H9 (cell line): Measurements from ENCODE around the gene PRKAG2. TPM values are rescaled to one million over a fixed set of nuclear protein-coding genes. Genes with fewer than 3 reads are reported as not detected.

Experiments
- DNase-seq: peaks from one replicate; pipeline ENCODE4 v3.0.0-alpha.2; 2017
- H2AFZ ChIP-seq: one replicate; pipeline ENCODE4 v1.6.1; 2013; ENCODE audit warnings: mild to moderate bottlenecking, low read length, control low read depth, moderate library complexity
- H2AK5ac ChIP-seq: 2 replicates; pipeline ENCODE4 v1.6.1; 2013; ENCODE audit warnings: low read length, control low read depth, mixed read lengths; ENCODE audit not compliant: insufficient read length
- H2BK120ac ChIP-seq: one replicate; pipeline ENCODE4 v1.6.1; 2013; ENCODE audit warnings: low read depth, mild to moderate bottlenecking, low read length, control low read depth, inconsistent platforms; ENCODE audit not compliant: poor library complexity, severe bottlenecking
- H2BK12ac ChIP-seq: 2 replicates; pipeline ENCODE4 v1.6.1; 2013; ENCODE audit warnings: low read length, control low read depth, mixed read lengths, low read depth; ENCODE audit not compliant: insufficient read length
- H2BK15ac ChIP-seq: 2 replicates; pipeline ENCODE4 v1.6.1; 2013; ENCODE audit warnings: low read depth, low read length, control low read depth
- H2BK20ac ChIP-seq: one replicate; pipeline ENCODE4 v1.6.1; 2013; ENCODE audit warnings: low read depth, mild to moderate bottlenecking, low read length, control low read depth, inconsistent platforms; ENCODE audit not compliant: poor library complexity, severe bottlenecking
- H2BK5ac ChIP-seq: 2 replicates; pipeline ENCODE4 v1.6.1; 2013; ENCODE audit warnings: low read length, control low read depth, mixed read lengths; ENCODE audit not compliant: insufficient read length
- H3K14ac ChIP-seq: 2 replicates; pipeline ENCODE4 v1.6.1; 2013; ENCODE audit warnings: low read length, control low read depth; ENCODE audit not compliant: insufficient read depth
- H3K18ac ChIP-seq: 2 replicates; pipeline ENCODE4 v1.6.1; 2013; ENCODE audit warnings: low read depth, mild to moderate bottlenecking, mixed read lengths, low read length, control low read depth; ENCODE audit not compliant: insufficient read length
- H3K23ac ChIP-seq: 2 replicates; pipeline ENCODE4 v1.6.1; 2013; ENCODE audit warnings: low read length, control low read depth, mixed read lengths, low read depth; ENCODE audit not compliant: insufficient read length
- H3K23me2 ChIP-seq: 2 replicates; pipeline ENCODE4 v1.6.1; 2013; ENCODE audit warnings: low read depth, mild to moderate bottlenecking, mixed read lengths, low read length, control low read depth; ENCODE audit not compliant: insufficient read length, poor library complexity, severe bottlenecking
- H3K27ac ChIP-seq: 2 replicates; pipeline ENCODE4 v1.5.1; 2013; ENCODE audit warnings: low read length, control low read depth, mixed read lengths, low read depth; ENCODE audit not compliant: insufficient read length
- H3K27me3 ChIP-seq: 2 replicates; pipeline ENCODE4 v1.6.1; 2013; ENCODE audit warnings: low read length, control low read depth, inconsistent platforms; ENCODE audit not compliant: insufficient read depth
- H3K4ac ChIP-seq: 2 replicates; pipeline ENCODE4 v1.6.1; 2013; ENCODE audit warnings: low read depth, mild to moderate bottlenecking, control low read depth, inconsistent platforms, low read length, moderate library complexity
- H3K4me1 ChIP-seq: 2 replicates; pipeline ENCODE4 v1.6.1; 2013; ENCODE audit warnings: low read length, control low read depth, inconsistent platforms; ENCODE audit not compliant: insufficient read depth
- H3K4me2 ChIP-seq: 2 replicates; pipeline ENCODE4 v1.6.1; 2013; ENCODE audit warnings: low read length, control low read depth, mixed read lengths; ENCODE audit not compliant: insufficient read length, insufficient read depth
- H3K56ac ChIP-seq: 2 replicates; pipeline ENCODE4 v1.6.1; 2013; ENCODE audit warnings: low read depth, mild to moderate bottlenecking, mixed read lengths, low read length, control low read depth; ENCODE audit not compliant: insufficient read length
- H3K79me1 ChIP-seq: 2 replicates; pipeline ENCODE4 v1.6.1; 2013; ENCODE audit warnings: low read depth, mild to moderate bottlenecking, moderate library complexity, low read length, control low read depth, inconsistent platforms; ENCODE audit not compliant: insufficient read depth, poor library complexity, severe bottlenecking
- H3K79me2 ChIP-seq: 2 replicates; pipeline ENCODE4 v1.6.1; 2013; ENCODE audit warnings: low read length, control low read depth, inconsistent platforms; ENCODE audit not compliant: insufficient read depth
- H3K9ac ChIP-seq: 2 replicates; pipeline ENCODE4 v1.6.1; 2013; ENCODE audit warnings: low read length, control low read depth, mixed read lengths; ENCODE audit not compliant: insufficient read length; ENCODE audit errors: extremely low read depth
- H3K9me3 ChIP-seq: one replicate; pipeline ENCODE4 v1.6.1; 2013; ENCODE audit warnings: low read depth, low read length, inconsistent platforms; ENCODE audit not compliant: control insufficient read depth
- H3T11ph ChIP-seq: one replicate; pipeline ENCODE4 v1.6.1; 2013; ENCODE audit warnings: mild to moderate bottlenecking, low read length, control low read depth, inconsistent platforms
- H4K20me1 ChIP-seq: one replicate; pipeline ENCODE4 v1.6.1; 2013; ENCODE audit not compliant: control insufficient read depth, insufficient read length, insufficient read depth
- H4K5ac ChIP-seq: 2 replicates; pipeline ENCODE4 v1.6.1; 2013; ENCODE audit warnings: low read depth, mild to moderate bottlenecking, mixed read lengths, low read length, control low read depth; ENCODE audit not compliant: insufficient read length
- H4K8ac ChIP-seq: replicated peaks from 2 replicates; pipeline ENCODE4 v1.6.1; 2013; ENCODE audit warnings: low read length, control low read depth, mixed read lengths, low read depth; ENCODE audit not compliant: insufficient read length
- H4K91ac ChIP-seq: 2 replicates; pipeline ENCODE4 v1.6.1; 2013; ENCODE audit warnings: low read depth, mild to moderate bottlenecking, moderate library complexity, mixed read lengths, low read length, control low read depth; ENCODE audit not compliant: insufficient read length
- H3K27ac Mint-ChIP-seq, 3 experiments: 2 replicates in 2 of 3; 3 replicates in 1 of 3; pipeline ENCODE4 v1.8.0; 2020 to 2021; ENCODE audit warnings: mixed read lengths in 3 of 3, mild to moderate bottlenecking in 1 of 3, moderate library complexity in 1 of 3
- H3K27me3 Mint-ChIP-seq: 2 replicates; pipeline ENCODE4 v1.8.0; 2021; ENCODE audit warnings: low read depth, mild to moderate bottlenecking, moderate library complexity, mixed read lengths
- H3K36me3 Mint-ChIP-seq, 3 experiments: 2 replicates in 2 of 3; 3 replicates in 1 of 3; pipeline ENCODE4 v1.8.0; 2020 to 2021; ENCODE audit warnings: low read depth in 3 of 3, mixed read lengths in 3 of 3; ENCODE audit not compliant: insufficient read depth in 1 of 3
- H3K4me1 Mint-ChIP-seq, 2 experiments: 2 replicates each; pipeline ENCODE4 v1.8.0; 2020; ENCODE audit warnings: mixed read lengths in 2 of 2
- H3K4me3 Mint-ChIP-seq, 2 experiments: 2 replicates in 1 of 2; 3 replicates in 1 of 2; pipeline ENCODE4 v1.8.0; 2020 to 2021; ENCODE audit warnings: mild to moderate bottlenecking in 2 of 2, mixed read lengths in 2 of 2, moderate library complexity in 1 of 2
- H3K9me3 Mint-ChIP-seq, 2 experiments: 2 replicates in 1 of 2; 3 replicates in 1 of 2; pipeline ENCODE4 v1.8.0; 2020; ENCODE audit warnings: mild to moderate bottlenecking in 2 of 2, mixed read lengths in 2 of 2, moderate library complexity in 1 of 2
- CTCF ChIP-seq: fragments of 200-600 bp; sonication (generic); conservative IDR thresholded peaks from 3 replicates; pipeline ENCODE4 v1.8.0; 2021; ENCODE audit warnings: antibody characterized with exemption, mild to moderate bottlenecking
- WGBS: extraction: QIAGEN DNeasy Blood & Tissue Kit; methylation state at CpG from one replicate; pipeline ENCODE4 v1.1.7; 2013; ENCODE audit warnings: missing lambda C conversion rate, low lambda C conversion rate, mixed read lengths; ENCODE audit not compliant: insufficient read length; ENCODE audit errors: extremely low coverage; 5-methylcytosine and 5-hydroxymethylcytosine counted together
- total RNA-seq: library from RNA; stranded (reverse); gene quantifications from 2 replicates; pipeline ENCODE4 v1.2.1, GENCODE V29; 2021

PRKAG2 gene
- total RNA-seq, 1 experiment from 2014 or later: 11.8 TPM

DNA sequence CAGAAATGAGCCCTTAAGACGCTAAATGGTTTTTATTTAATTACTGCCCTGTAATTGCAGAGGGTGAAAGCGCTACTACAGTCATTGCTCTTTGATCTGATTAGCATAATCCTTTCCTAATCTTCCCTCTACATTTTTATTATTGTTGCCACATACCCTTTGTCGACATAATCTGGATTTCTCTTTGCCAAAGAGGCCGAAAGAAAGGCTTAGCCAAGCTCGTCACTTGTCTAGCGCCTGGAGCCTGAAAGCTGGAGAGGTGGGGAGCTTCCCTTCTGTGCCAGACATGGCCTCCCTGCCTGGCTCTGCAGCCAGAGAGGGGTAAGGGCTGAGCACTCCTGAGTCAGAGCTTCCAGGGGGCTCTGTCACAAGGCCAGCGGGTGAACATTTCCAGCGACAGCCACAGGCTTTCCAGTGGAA is 145.9 kb downstream of the PRKAG2 start:
- no CpG with 5 or more reads among the region's 8 CpGs for WGBS
- Histone ChIP-seq H3K4ac (no peak overlapping the region), H3K4me1 (peaks cover 5% of the 10 kb centered on the region; the same call in 1 of the 2 replicates), H2AFZ (no peak overlapping the region), H4K91ac (no peak overlapping the region), H3K79me1 (no peaks in the 10 kb centered on the region), H2BK5ac (no peak overlapping the region), H4K5ac (no peak overlapping the region), H2AK5ac (no peak overlapping the region), H3K27me3 (no peaks in the 10 kb centered on the region), H3K79me2 (no peaks in the 10 kb centered on the region), H3K56ac (no peak overlapping the region), H3K23me2 (no peaks in the 10 kb centered on the region), H3K23ac (no peak overlapping the region), H3K27ac (no peak overlapping the region), H2BK20ac (no peak overlapping the region), H2BK120ac (no peak overlapping the region), H3K14ac (no peak overlapping the region), H3K9ac (no peak overlapping the region), H4K8ac (no peak overlapping the region), H2BK12ac (no peak overlapping the region), H4K20me1 (no peaks in the 10 kb centered on the region), H2BK15ac (no peak overlapping the region), H3T11ph (no peak overlapping the region), H3K4me2 (no peak overlapping the region), H3K18ac (no peak overlapping the region), H3K9me3 (no peaks in the 10 kb centered on the region)
- peaks cover 11 to 16% of the 10 kb centered on the region in 2 experiments for H3K4me1 Mint-ChIP-seq
- peaks cover 1% of the 10 kb centered on the region; the same call in 1 of the 2 replicates for H3K27me3 Mint-ChIP-seq
- no peaks in the 10 kb centered on the region for H3K9me3 Mint-ChIP-seq
- H3K4me3 Mint-ChIP-seq: no peak overlapping the region
- TF ChIP-seq CTCF: no peak
- no peaks in the 10 kb centered on the region; a peak in 1 of 7 replicates for H3K36me3 Mint-ChIP-seq
- DNase-seq: no peak
- H3K27ac Mint-ChIP-seq: no peak overlapping the region; a peak in 1 of 7 replicates
